Measurements from ENCODE around the gene TRAPPC8.

- TF ChIP-seq CTCF (IDR thresholded peaks at IDR 0.05 in 2 of 3, conservative IDR thresholded peaks at IDR 0.05 in 1 of 3; ENCODE audit: borderline replicate concordance in 1 of 3, insufficient read depth in 1 of 3, low read depth in 2 of 3, low read length in 2 of 3): no peak
- TF ChIP-seq, protein P1, sequence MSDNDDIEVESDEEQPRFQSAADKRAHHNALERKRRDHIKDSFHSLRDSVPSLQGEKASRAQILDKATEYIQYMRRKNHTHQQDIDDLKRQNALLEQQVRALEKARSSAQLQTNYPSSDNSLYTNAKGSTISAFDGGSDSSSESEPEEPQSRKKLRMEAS (IDR thresholded peaks at IDR 0.05): no peak
- no peak for TF ChIP-seq EZH2 (IDR thresholded peaks at IDR 0.05)
- TF ChIP-seq REST (IDR thresholded peaks at IDR 0.05; ENCODE audit: low read depth): no peak
- no peak for TF ChIP-seq POLR2AphosphoS5 (IDR thresholded peaks at IDR 0.05; ENCODE audit: low read depth, low read length)
These were observed 128.8 kb downstream of the TRAPPC8 start for GRCh38 chr18:31814132-31814531.
